ENCODE results near the gene MAP3K21. TPM values are rescaled to one million over a fixed set of nuclear protein-coding genes. Genes with fewer than 3 reads are reported as not detected.

The MAP3K21 gene
- total and polyA plus RNA-seq, 8 donors = 4.8 to 58.5 (median 16.1) TPM

DNA sequence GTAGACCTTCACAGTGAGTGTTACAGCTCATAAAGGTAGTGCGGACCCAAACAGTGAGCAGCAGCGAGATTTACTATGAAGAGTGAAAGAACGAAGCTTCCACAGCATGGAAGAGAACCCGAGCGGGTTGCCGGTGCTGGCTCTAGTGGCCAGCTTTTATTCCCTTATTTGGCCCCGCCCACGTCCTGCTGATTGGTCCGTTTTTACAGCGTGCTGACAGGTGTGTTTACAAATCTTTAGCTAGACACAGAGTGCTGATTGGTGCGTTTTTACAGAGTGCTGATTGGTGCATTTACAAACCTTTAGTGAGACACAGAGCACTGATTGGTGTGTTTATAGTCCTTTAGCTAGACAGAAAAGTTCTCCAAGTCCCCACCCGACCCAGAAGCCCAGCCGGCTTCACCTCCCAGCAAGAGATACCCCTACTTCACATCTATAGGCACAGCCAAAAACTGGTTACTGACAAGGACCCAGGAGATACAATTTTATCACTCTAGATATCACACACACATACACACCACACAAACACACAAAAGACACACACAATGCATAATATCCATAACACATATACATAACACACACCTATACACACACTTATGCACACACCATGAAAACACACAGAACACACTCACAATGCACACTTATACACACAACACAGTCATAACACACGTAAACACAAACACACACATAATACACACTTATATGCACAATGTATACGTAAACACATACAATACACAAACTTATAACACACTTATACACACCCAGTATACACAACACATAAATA is 68.5 kb downstream of the MAP3K21 start:
- H3K27me3 ChIP-seq = peaks cover 0 to 11% (median 0%) of the 10 kb centered on the region in 3 donors
- H3K9me3 ChIP-seq = no peaks in the 10 kb centered on the region
- TF ChIP-seq EP300 (IDR thresholded peaks at IDR 0.05) (no peak), POLR2AphosphoS5 (IDR thresholded peaks at IDR 0.05) (no peak)
- WGBS, 5 donors = 81 to 90% (median 85%) methylated on average over 15 of the region's 15 CpGs
- H3K27ac ChIP-seq = no peak overlapping the region
- DNase-seq = no peak
- H3K4me3 ChIP-seq = no peak overlapping the region
- H3K4me1 ChIP-seq = no peaks in the 10 kb centered on the region
- intact Hi-C loops (cut with DNase I; ENCODE audit: low total_unique reads) = no loop called here
- H3K36me3 ChIP-seq = no peaks in the 10 kb centered on the region

DNA sequence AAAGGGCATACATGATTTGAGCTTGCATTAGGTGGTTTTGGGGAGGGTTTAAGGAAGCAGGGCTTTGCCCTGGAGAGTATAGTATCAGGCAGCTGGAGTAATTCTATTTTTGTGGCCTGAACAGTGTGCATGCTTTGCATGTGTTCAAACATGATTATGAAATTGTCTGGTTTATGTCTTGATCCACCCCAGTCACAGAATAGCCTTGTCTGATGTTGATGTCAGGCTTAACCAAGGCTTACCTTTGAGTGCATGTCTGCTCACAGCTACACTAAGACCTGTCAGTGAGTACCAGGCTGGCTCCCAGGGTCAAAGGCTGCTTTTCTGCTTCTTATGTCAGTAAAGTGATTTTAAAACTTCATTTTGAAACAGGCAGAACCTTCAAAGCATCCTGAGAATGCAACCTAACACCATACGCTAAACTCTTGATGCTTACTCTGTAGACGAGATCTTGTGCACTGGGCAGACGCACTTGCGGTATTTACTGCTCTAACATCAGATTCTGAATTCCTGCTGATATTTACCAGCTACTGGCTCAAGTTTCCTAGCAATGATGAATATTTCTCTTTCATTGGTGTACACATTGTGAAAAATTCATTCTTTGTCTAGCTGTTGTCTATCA is 78.9 kb downstream of the MAP3K21 start:
- H3K4me3 ChIP-seq = no peak overlapping the region
- peaks cover 0 to 16% (median 3%) of the 10 kb centered on the region in 4 donors for H3K9me3 ChIP-seq
- DNase-seq = no peak
- no peaks in the 10 kb centered on the region for H3K27me3 ChIP-seq
- no peaks in the 10 kb centered on the region for H3K4me1 ChIP-seq
- no peak overlapping the region for H3K27ac ChIP-seq
- no peak for TF ChIP-seq EP300 (IDR thresholded peaks at IDR 0.05)
- H3K36me3 ChIP-seq = no peaks in the 10 kb centered on the region
- intact Hi-C loops (cut with DNase I; ENCODE audit: low total_unique reads) = no loop called here
- 78 to 89% (median 83%) methylated on average over 4 of the region's 4 CpGs for WGBS, 5 donors

GRCh38 chr1:233406994-233407631 is 79.6 kb downstream of the MAP3K21 start:
- 61 to 81% (median 74%) methylated on average over 6 of the region's 6 CpGs for WGBS, 5 donors
- Histone ChIP-seq H3K9me3 (peaks cover 0 to 16% (median 3%) of the 10 kb centered on the region in 4 donors), H3K4me1 (no peaks in the 10 kb centered on the region), H3K27ac (no peak overlapping the region), H3K36me3 (no peaks in the 10 kb centered on the region), H3K4me3 (no peak overlapping the region), H3K27me3 (no peaks in the 10 kb centered on the region)
- no peak for DNase-seq
- intact Hi-C loops (cut with DNase I; ENCODE audit: low total_unique reads) = no loop called here
- TF ChIP-seq POLR2AphosphoS5 (IDR thresholded peaks at IDR 0.05) (no peak), EP300 (IDR thresholded peaks at IDR 0.05) (no peak), CTCF (IDR thresholded peaks at IDR 0.05) (no peak), POLR2A (IDR thresholded peaks at IDR 0.05) (no peak)

DNA sequence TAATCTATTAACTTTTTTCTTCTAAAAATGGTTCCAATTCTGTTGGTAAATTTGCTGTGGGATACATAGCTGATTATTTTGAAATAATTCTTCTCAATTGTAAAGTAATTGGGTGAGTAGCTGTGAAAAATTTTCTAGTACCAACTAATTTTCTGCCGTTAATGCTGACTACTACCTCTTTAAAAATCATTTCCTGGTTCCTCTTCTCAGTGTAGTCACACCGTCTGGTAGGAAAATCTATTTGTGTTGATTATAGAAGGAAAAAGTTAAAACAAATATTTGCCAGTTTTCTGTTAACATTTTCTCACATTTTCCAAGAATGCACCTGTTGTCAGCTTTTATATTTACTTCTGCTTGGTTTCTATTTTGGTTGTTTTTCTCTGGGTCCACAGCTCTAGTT is 82.0 kb downstream of the MAP3K21 start:
- no peak overlapping the region for H3K27ac ChIP-seq
- H3K4me3 ChIP-seq = no peak overlapping the region
- no peaks in the 10 kb centered on the region for H3K4me1 ChIP-seq
- TF ChIP-seq CTCF (IDR thresholded peaks at IDR 0.05) (no peak), POLR2AphosphoS5 (IDR thresholded peaks at IDR 0.05) (no peak), POLR2A (IDR thresholded peaks at IDR 0.05) (no peak), EP300 (IDR thresholded peaks at IDR 0.05) (no peak)
- H3K36me3 ChIP-seq = no peaks in the 10 kb centered on the region
- H3K27me3 ChIP-seq = no peaks in the 10 kb centered on the region
- no peak for DNase-seq
- peaks cover 0 to 16% (median 3%) of the 10 kb centered on the region in 4 donors for H3K9me3 ChIP-seq
- intact Hi-C loops (cut with DNase I; ENCODE audit: low total_unique reads) = no loop called here
- 14 to 31% (median 21%) methylated on average over 2 of the region's 2 CpGs for WGBS, 5 donors

GRCh38 chr1:233410906-233411305 is 83.4 kb downstream of the MAP3K21 start:
- DNase-seq = no peak
- no peaks in the 10 kb centered on the region for H3K27me3 ChIP-seq
- intact Hi-C loops (cut with DNase I; ENCODE audit: low total_unique reads) = no loop called here
- WGBS, 5 donors = 67 to 78% (median 75%) methylated on average over 5 of the region's 5 CpGs
- no peaks in the 10 kb centered on the region for H3K4me1 ChIP-seq
- H3K27ac ChIP-seq = no peak overlapping the region
- H3K36me3 ChIP-seq = no peaks in the 10 kb centered on the region
- peaks cover 0 to 16% (median 3%) of the 10 kb centered on the region in 4 donors for H3K9me3 ChIP-seq
- H3K4me3 ChIP-seq = no peak overlapping the region
- TF ChIP-seq POLR2A (IDR thresholded peaks at IDR 0.05) = no peak
- TF ChIP-seq POLR2AphosphoS5 (IDR thresholded peaks at IDR 0.05) = no peak
- TF ChIP-seq CTCF (IDR thresholded peaks at IDR 0.05) = no peak
- TF ChIP-seq EP300 (IDR thresholded peaks at IDR 0.05) = no peak

Data from stomach (tissue), 9 donors.